ENCODE measurements around the gene DRC7. TPM values are rescaled to one million over a fixed set of nuclear protein-coding genes. Genes with fewer than 3 reads are reported as not detected.
A peak's percentile ranks its signal among the peaks of the same experiment; 100 is the strongest.

DRC7 gene
- total and polyA plus RNA-seq, 8 donors: not detected

- H3K9me3 ChIP-seq: no peaks in the 10 kb centered on the region
- no peak overlapping the region for H3K4me3 ChIP-seq
- no peaks in the 10 kb centered on the region for H3K27me3 ChIP-seq
- WGBS, 5 donors: 39 to 56% (median 44%) methylated on average over 10 of the region's 10 CpGs
- H3K36me3 ChIP-seq: no peaks in the 10 kb centered on the region
- TF ChIP-seq CTCF (IDR thresholded peaks at IDR 0.05) (no peak), POLR2AphosphoS5 (IDR thresholded peaks at IDR 0.05) (no peak), POLR2A (IDR thresholded peaks at IDR 0.05) (no peak), EP300 (IDR thresholded peaks at IDR 0.05) (no peak)
- peaks cover 8 to 23% (median 15%) of the 10 kb centered on the region in 4 donors for H3K4me1 ChIP-seq
- intact Hi-C loops (cut with DNase I; ENCODE audit: low total_unique reads): no loop called here
- H3K27ac ChIP-seq: no peak overlapping the region
- DNase-seq: peak in 1 of 2 donors; percentile 56
These were observed 6.4 kb downstream of the DRC7 start for GRCh38 chr16:57700781-57701551.

DNA sequence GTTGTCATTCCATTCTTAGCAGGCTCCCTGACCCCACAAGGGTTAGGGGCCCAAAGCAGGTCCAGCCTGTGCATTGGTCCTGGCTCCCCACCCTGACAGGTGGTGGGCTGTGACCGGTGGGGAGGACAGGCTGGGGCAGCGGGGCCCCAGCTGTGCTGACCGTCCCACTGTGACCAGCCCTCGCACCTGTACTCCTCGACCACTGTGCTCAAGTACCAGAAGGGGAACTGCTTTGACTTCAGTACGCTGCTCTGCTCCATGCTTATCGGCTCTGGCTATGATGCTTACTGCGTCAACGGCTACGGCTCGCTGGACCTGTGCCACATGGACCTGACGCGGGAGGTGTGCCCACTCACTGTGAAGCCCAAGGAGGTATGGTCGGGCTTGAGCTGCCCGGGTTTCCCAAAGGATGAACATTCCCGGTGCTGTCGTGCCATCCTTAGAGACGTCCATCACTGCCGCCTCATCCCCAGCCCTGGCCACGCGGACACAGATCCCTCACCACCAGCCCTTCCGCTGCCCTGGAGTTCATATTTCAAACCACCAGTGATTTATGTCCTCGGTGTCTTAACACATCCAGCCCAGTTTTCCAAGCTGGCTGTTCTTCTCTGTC lies 7.3 kb downstream of the DRC7 start:
- WGBS, 5 donors: 66 to 81% (median 73%) methylated on average over 14 to 23 of the region's 23 CpGs
- DNase-seq: peak in 1 of 2 donors; percentile 54

GRCh38 chr16:57703416-57704010 lies 8.9 kb downstream of the DRC7 start:
- WGBS, 5 donors: 70 to 75% (median 73%) methylated on average over 11 of the region's 11 CpGs
- no peak for DNase-seq
- intact Hi-C loops (cut with DNase I; ENCODE audit: low total_unique reads): no loop called here
- H3K27me3 ChIP-seq: peaks cover 0 to 5% (median 5%) of the 10 kb centered on the region in 3 donors
- no peak overlapping the region for H3K27ac ChIP-seq
- H3K4me1 ChIP-seq: peaks cover 8 to 23% (median 15%) of the 10 kb centered on the region in 4 donors
- H3K4me3 ChIP-seq: no peak overlapping the region
- H3K36me3 ChIP-seq: no peaks in the 10 kb centered on the region
- TF ChIP-seq CTCF (IDR thresholded peaks at IDR 0.05) (no peak), POLR2A (IDR thresholded peaks at IDR 0.05) (no peak), POLR2AphosphoS5 (IDR thresholded peaks at IDR 0.05) (no peak), EP300 (IDR thresholded peaks at IDR 0.05) (no peak)
- H3K9me3 ChIP-seq: no peaks in the 10 kb centered on the region

More for the DNA sequence above, 7.3 kb downstream of the DRC7 start:
- no peak for TF ChIP-seq EP300 (IDR thresholded peaks at IDR 0.05)
- intact Hi-C loops (cut with DNase I; ENCODE audit: low total_unique reads): no loop called here
- Histone ChIP-seq H3K27me3 (no peaks in the 10 kb centered on the region), H3K36me3 (no peaks in the 10 kb centered on the region), H3K4me3 (no peak overlapping the region), H3K4me1 (peaks cover 8 to 23% (median 15%) of the 10 kb centered on the region in 4 donors), H3K27ac (no peak overlapping the region), H3K9me3 (no peaks in the 10 kb centered on the region)

DNA sequence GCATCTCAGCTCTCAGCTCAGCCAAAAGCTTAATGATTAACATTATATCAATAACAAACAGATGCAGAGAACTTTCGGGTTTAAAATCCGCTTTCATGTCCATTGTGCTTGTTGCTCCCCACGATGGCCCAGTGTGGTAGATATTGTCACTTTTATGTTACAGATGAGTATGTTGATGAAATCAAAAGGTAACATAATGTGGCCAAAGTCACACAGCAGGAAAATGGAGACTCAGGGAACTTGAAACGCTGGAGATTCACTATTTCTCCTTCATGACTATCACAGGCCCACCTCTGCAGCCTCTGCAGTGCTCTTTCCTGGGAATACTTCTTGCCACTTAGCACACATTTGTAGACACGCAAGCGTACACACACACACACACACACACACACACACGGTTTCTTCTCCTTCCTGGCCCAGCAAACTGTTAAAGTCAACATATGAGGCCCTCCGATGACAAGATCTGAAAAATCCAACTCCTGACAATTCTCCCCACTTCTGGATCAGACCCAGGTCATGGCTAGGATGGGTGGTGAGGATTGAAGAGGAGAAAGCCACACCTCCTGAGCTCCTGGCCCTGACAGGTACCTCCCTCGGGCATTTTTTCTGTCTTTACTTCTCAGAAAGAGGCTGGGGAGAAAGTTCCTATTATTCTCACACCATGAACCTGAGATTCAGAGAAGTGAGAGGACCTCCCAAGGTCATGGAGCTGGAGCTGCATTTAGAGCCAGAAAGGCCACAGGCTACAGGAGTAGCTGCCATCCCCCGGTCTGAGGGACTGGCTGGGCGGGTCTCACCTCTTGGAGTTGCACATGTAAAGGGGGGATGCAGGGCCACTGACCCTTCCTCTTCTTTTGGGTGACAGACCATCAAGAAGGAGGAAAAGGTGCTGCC lies 9.7 kb downstream of the DRC7 start:
- peak in 1 of 2 donors; percentile 49 for DNase-seq
- H3K27ac ChIP-seq: peak overlapping the region in 1 of 5 donors; percentile 38
- H3K4me1 ChIP-seq: peaks cover 8 to 23% (median 15%) of the 10 kb centered on the region in 4 donors
- H3K36me3 ChIP-seq: no peaks in the 10 kb centered on the region
- 29 to 58% (median 38%) methylated on average over 11 of the region's 11 CpGs for WGBS, 5 donors
- intact Hi-C loops (cut with DNase I; ENCODE audit: low total_unique reads): no loop called here
- no peaks in the 10 kb centered on the region for H3K9me3 ChIP-seq
- no peak for TF ChIP-seq POLR2A (IDR thresholded peaks at IDR 0.05)
- TF ChIP-seq CTCF (IDR thresholded peaks at IDR 0.05): no peak
- TF ChIP-seq POLR2AphosphoS5 (IDR thresholded peaks at IDR 0.05): no peak
- no peak for TF ChIP-seq EP300 (IDR thresholded peaks at IDR 0.05)
- no peak overlapping the region for H3K4me3 ChIP-seq
- peaks cover 0 to 5% (median 5%) of the 10 kb centered on the region in 3 donors for H3K27me3 ChIP-seq
